MCF 10A (cell line): ENCODE measurements around the gene DPH1. TPM values are rescaled to one million over a fixed set of nuclear protein-coding genes. Genes with fewer than 3 reads are reported as not detected.

Source experiments
- BruUV-seq: library from RNA; stranded (reverse); fragments of 400-500 nt; replicated peaks from 2 replicates; lab custom pipeline; 2021; lab: Mats Ljungman, UMichigan
- CTCF ChIA-PET: fragments of 300-600 bp; sonication (Branson Sonifier 250); formaldehyde crosslinking; extraction: SDS; loops from one replicate; lab custom pipeline; 2021; ENCODE audit warnings: antibody characterized with exemption, inconsistent platforms; lab: Yijun Ruan, JAX
- POLR2A ChIA-PET: fragments of 300-600, 350-650 bp; sonication (Branson Sonifier 250); formaldehyde crosslinking; extraction: SDS; loops from one replicate; lab custom pipeline; 2020; ENCODE audit warnings: antibody characterized with exemption, inconsistent platforms; lab: Yijun Ruan, JAX
- DNase-seq: peaks from one replicate; pipeline ENCODE4 v3.0.0-alpha.2; 2018; ENCODE audit not compliant: unreplicated experiment
- H3K27ac Mint-ChIP-seq: one replicate; pipeline ENCODE4 v1.8.0; 2022; ENCODE audit warnings: mild to moderate bottlenecking, low read depth, mixed read lengths; ENCODE audit not compliant: unreplicated experiment
- H3K27me3 Mint-ChIP-seq: one replicate; pipeline ENCODE4 v1.8.0; 2022; ENCODE audit warnings: mixed read lengths; ENCODE audit not compliant: insufficient read depth, unreplicated experiment
- H3K36me3 Mint-ChIP-seq: one replicate; pipeline ENCODE4 v1.8.0; 2022; ENCODE audit warnings: mild to moderate bottlenecking, moderate library complexity, mixed read lengths; ENCODE audit not compliant: insufficient read depth, unreplicated experiment
- H3K4me1 Mint-ChIP-seq: one replicate; pipeline ENCODE4 v1.8.0; 2022; ENCODE audit warnings: mixed read lengths; ENCODE audit not compliant: insufficient read depth, unreplicated experiment
- H3K4me3 Mint-ChIP-seq: one replicate; pipeline ENCODE4 v1.8.0; 2022; ENCODE audit warnings: mild to moderate bottlenecking, moderate library complexity, mixed read lengths; ENCODE audit not compliant: unreplicated experiment
- H3K9me3 Mint-ChIP-seq: one replicate; pipeline ENCODE4 v1.8.0; 2022; ENCODE audit warnings: mixed read lengths; ENCODE audit not compliant: unreplicated experiment
- CTCF ChIP-seq: fragments of 200-600 bp; IDR thresholded peaks from one replicate; pipeline ENCODE4 v1.8.0; 2022; ENCODE audit warnings: antibody characterized with exemption, mild to moderate bottlenecking; ENCODE audit not compliant: unreplicated experiment
- intact Hi-C: fragments of 100-400 bp; cut with micrococcal nuclease; formaldehyde crosslinking; loops from 2 replicates; pipeline ENCODE4 v1.14.1; 2022
- total RNA-seq: library from RNA; stranded (reverse); gene quantifications from 2 replicates; pipeline ENCODE4 v1.2.3, GENCODE V29; 2022

The DPH1 gene
- total RNA-seq, 1 experiment from 2014 or later: 45.2 TPM

- POLR2A ChIA-PET: interaction anchor here (0.6 to 1.0 kb wide), 3 partner anchors 189 to 191 kb away, joined by 3 to 4 read pairs (median 3); no protein-coding TSS in a partner anchor
- DNase-seq: peak; percentile 53
These were observed 24.7 kb downstream of the DPH1 start, which contains the start of gene HIC1 for GRCh38 chr17:2054512-2055291. HIC1 (plus strand) TSS chr17:2055103; CDS start chr17:2056691, 1,588 bp downstream.

GRCh38 chr17:2055292-2056205 is 25.6 kb downstream of the DPH1 start:
- intact Hi-C loops: loop anchor here (1.0 kb wide), 1 partner anchor 176 kb away; no protein-coding TSS in a partner anchor
- ChIA-PET POLR2A (interaction anchor here (0.8 to 1.0 kb wide), 2 partner anchors 189 to 190 kb away, joined by 3 to 4 read pairs; no protein-coding TSS in a partner anchor), CTCF (interaction anchor here (0.6 to 3.4 kb wide), 13 partner anchors 13 to 280 kb away, joined by 3 to 61 read pairs (median 4); no protein-coding TSS in a partner anchor)
- no TSS peak for BruUV-seq
- no peak for TF ChIP-seq CTCF
- H3K27me3 Mint-ChIP-seq: no peaks in the 10 kb centered on the region
- no peak for DNase-seq
- peak overlapping the region; percentile 48 for H3K4me3 Mint-ChIP-seq
- no peaks in the 10 kb centered on the region for H3K9me3 Mint-ChIP-seq
- no peaks in the 10 kb centered on the region for H3K36me3 Mint-ChIP-seq
- H3K27ac Mint-ChIP-seq: no peak overlapping the region
- H3K4me1 Mint-ChIP-seq: peaks cover 12% of the 10 kb centered on the region

More at GRCh38 chr17:2054512-2055291, 24.7 kb downstream of the DPH1 start, which contains the start of gene HIC1:
- Mint-ChIP-seq H3K9me3 (no peaks in the 10 kb centered on the region), H3K27me3 (no peaks in the 10 kb centered on the region), H3K36me3 (no peaks in the 10 kb centered on the region), H3K27ac (no peak within 1 kb of the TSS), H3K4me1 (peaks cover 12% of the 10 kb centered on the region), H3K4me3 (peak within 1 kb of the TSS; percentile 48)
- CTCF ChIA-PET: interaction anchor here (0.5 to 3.4 kb wide), 19 partner anchors 9 to 241 kb away, joined by 3 to 61 read pairs (median 3); no protein-coding TSS in a partner anchor
- peak; percentile 93 for TF ChIP-seq CTCF
- intact Hi-C loops: loop anchor here (1.0 kb wide), 2 partner anchors 177 to 190 kb away; no protein-coding TSS in a partner anchor
- BruUV-seq: no TSS peak

- no peak for TF ChIP-seq CTCF
- H3K27me3 Mint-ChIP-seq: no peaks in the 10 kb centered on the region
- no TSS peak for BruUV-seq
- intact Hi-C loops: no loop called here
- H3K4me3 Mint-ChIP-seq: no peak overlapping the region
- no peak for DNase-seq
- ChIA-PET CTCF (interaction anchor here (0.8 to 3.1 kb wide), 5 partner anchors 88 to 240 kb away, joined by 3 to 19 read pairs (median 3); no protein-coding TSS in a partner anchor), POLR2A (interaction anchor here (0.6 kb wide), 1 partner anchor 1834 kb away, joined by 3 read pairs; no protein-coding TSS in a partner anchor)
- H3K36me3 Mint-ChIP-seq: no peaks in the 10 kb centered on the region
- peaks cover 12% of the 10 kb centered on the region for H3K4me1 Mint-ChIP-seq
- no peaks in the 10 kb centered on the region for H3K9me3 Mint-ChIP-seq
- no peak overlapping the region for H3K27ac Mint-ChIP-seq
These were observed 26.5 kb downstream of the DPH1 start for GRCh38 chr17:2056206-2057174.
